K562 (cell line): ENCODE measurements around the gene SPATA24. TPM values are rescaled to one million over a fixed set of nuclear protein-coding genes. Genes with fewer than 3 reads are reported as not detected.

Source experiments
- ARID1B ChIP-seq: fragments of 450-650 bp; IDR thresholded peaks from 2 replicates; pipeline ENCODE4 v1.6.1; 2016; ENCODE audit warnings: antibody characterized with exemption, mild to moderate bottlenecking, inconsistent platforms
- C11orf30 ChIP-seq: fragments of 450-650 bp; IDR thresholded peaks from 2 replicates; pipeline ENCODE4 v1.6.1; 2016; ENCODE audit warnings: low read depth, mild to moderate bottlenecking
- DPF2 ChIP-seq: fragments of 450-650 bp; IDR thresholded peaks from 2 replicates; pipeline ENCODE4 v1.6.1; 2016
- ERF ChIP-seq: fragments of 450-650 bp; formaldehyde crosslinking; IDR thresholded peaks from 2 replicates; pipeline ENCODE4 v1.4.0; 2020; ENCODE audit warnings: mild to moderate bottlenecking, mixed read lengths
- ESRRA ChIP-seq: fragments of 450-650 bp; IDR thresholded peaks from 2 replicates; pipeline ENCODE4 v1.6.1; 2014; ENCODE audit warnings: low read depth, mild to moderate bottlenecking, moderate library complexity, borderline replicate concordance
- GATAD2A ChIP-seq: fragments of 450-650 bp; IDR thresholded peaks from 2 replicates; pipeline ENCODE4 v1.6.1; 2017
- GTF2B ChIP-seq: IDR thresholded peaks from 2 replicates; pipeline ENCODE4 v1.6.1; 2011; ENCODE audit not compliant: insufficient read length; ENCODE audit errors: extremely low read depth
- HMG20B ChIP-seq: fragments of 250-450 bp; sonication (Bioruptor Pico); IDR thresholded peaks from 2 replicates; pipeline ENCODE4 v1.5.0; 2021; ENCODE audit warnings: mild to moderate bottlenecking
- ILF3 ChIP-seq: fragments of 450-650 bp; IDR thresholded peaks from 2 replicates; pipeline ENCODE4 v1.6.1; 2018; ENCODE audit warnings: antibody characterized with exemption, mild to moderate bottlenecking, moderate library complexity, borderline replicate concordance
- MXI1 ChIP-seq: IDR thresholded peaks from 2 replicates; pipeline ENCODE4 v1.6.1; 2011; ENCODE audit warnings: low read depth, mild to moderate bottlenecking, improper control_type of control experiment, low read length
- NCOR1 ChIP-seq: fragments of 450-650 bp; IDR thresholded peaks from 2 replicates; pipeline ENCODE4 v1.6.1; 2016; ENCODE audit warnings: mild to moderate bottlenecking, moderate library complexity
- NFE2L1 ChIP-seq: fragments of 450-650 bp; IDR thresholded peaks from 2 replicates; pipeline ENCODE4 v1.6.1; 2016; ENCODE audit warnings: missing genetic modification characterization, low read depth, mild to moderate bottlenecking, missing compliant biosample characterization, moderate library complexity, borderline replicate concordance
- PCBP2 ChIP-seq: fragments of 200-400 bp; formaldehyde crosslinking; IDR thresholded peaks from 2 replicates; pipeline ENCODE4 v1.6.1; 2018; ENCODE audit warnings: low read length, low read depth, mild to moderate bottlenecking, moderate library complexity; ENCODE audit not compliant: poor library complexity, severe bottlenecking
- RAD21 ChIP-seq, 2 experiments: fragments of 250-450 bp in 1 of 2; fragments of 450-650 bp in 1 of 2; sonication (Bioruptor Pico) in 1 of 2; formaldehyde crosslinking in 1 of 2; IDR thresholded peaks in 1 of 2; conservative IDR thresholded peaks in 1 of 2; 2 replicates each; pipeline versions ENCODE4 v1.4.0 to v1.8.0; 2020 to 2022; ENCODE audit warnings: mild to moderate bottlenecking in 2 of 2, moderate library complexity in 1 of 2
- SMAD3 ChIP-seq: fragments of 450-650 bp; formaldehyde crosslinking; conservative IDR thresholded peaks from 2 replicates; pipeline ENCODE4 v1.4.0; 2020; ENCODE audit warnings: mild to moderate bottlenecking
- TCF3 ChIP-seq: sonication (generic); formaldehyde crosslinking; IDR thresholded peaks from 2 replicates; pipeline ENCODE4 v1.4.0; 2020; ENCODE audit warnings: mild to moderate bottlenecking, missing genetic modification reagents
- THAP7 ChIP-seq: fragments of 250-450 bp; sonication (Bioruptor Pico); IDR thresholded peaks from 2 replicates; pipeline ENCODE4 v1.5.0; 2021
- TSC22D4 ChIP-seq: fragments of 450-650 bp; IDR thresholded peaks from 2 replicates; pipeline ENCODE4 v1.6.1; 2016; ENCODE audit warnings: missing genetic modification characterization, missing biosample characterization, control low read depth
- ZNF23 ChIP-seq: fragments of 250-450 bp; sonication (Bioruptor Pico); IDR thresholded peaks from 2 replicates; pipeline ENCODE4 v1.4.0; 2020; ENCODE audit warnings: mild to moderate bottlenecking
- ZNF445 ChIP-seq: fragments of 250-450 bp; sonication (Bioruptor Pico); IDR thresholded peaks from 2 replicates; pipeline ENCODE4 v1.4.0; 2020; ENCODE audit warnings: low read depth, mild to moderate bottlenecking, moderate library complexity
- ZNF584 ChIP-seq: fragments of 200-800 bp; sonication (Bioruptor generic); IDR thresholded peaks from 2 replicates; pipeline ENCODE4 v1.6.1; 2016; ENCODE audit warnings: low read depth, mild to moderate bottlenecking, missing genetic modification characterization, missing compliant biosample characterization
- ZNF609 ChIP-seq: sonication (generic); formaldehyde crosslinking; IDR thresholded peaks from 2 replicates; pipeline ENCODE4 v1.8.1; 2023; ENCODE audit warnings: missing genetic modification reagents, mild to moderate bottlenecking, borderline replicate concordance
- ZNF79 ChIP-seq: fragments of 250-450 bp; sonication (Bioruptor Pico); IDR thresholded peaks from 2 replicates; pipeline ENCODE4 v1.4.0; 2020; ENCODE audit warnings: low read depth, mild to moderate bottlenecking, moderate library complexity
- polyA plus RNA-seq, 8 experiments: library from polyadenylated mRNA; depleted of rRNA in 4 of 8; stranded (reverse) in 5 of 8; unstranded in 3 of 8; fragments of >200 nt; fragmentation: Nextera tagmentation in 2 of 8; fragmentation: Illumina TruSeq in 1 of 8; extraction: Ambion mirVana in 2 of 8; extraction: Trizol in 1 of 8; gene quantifications; 2 replicates each; pipeline versions ENCODE4 v1.2.1 to v1.2.3, GENCODE V29; 2011 to 2014; ENCODE audit warnings: inconsistent platforms in 1 of 8, missing spikeins in 1 of 8
- total RNA-seq, 7 experiments: library from RNA; depleted of rRNA in 6 of 7; stranded (reverse); fragments of >200 nt in 6 of 7; fragmentation: Illumina TruSeq in 2 of 7; extraction: Trizol in 2 of 7; gene quantifications; 2 replicates each; pipeline versions ENCODE4 v1.2.1 to v1.2.3, GENCODE V29; 2011 to 2021; ENCODE audit warnings: low replicate concordance in 1 of 7

The SPATA24 gene
- total and polyA plus RNA-seq, 9 of the 15 experiments (the other 6 are each of a cell fraction or from before 2014, with no cell fraction given): 4.1 to 12.6 (median 8.0) TPM

GRCh38 chr5:139439013-139439903 lies 35.4 kb upstream of the SPATA24 start, which contains the start of gene DNAJC18 (continued):
- TF ChIP-seq ZNF609 (CRISPR knock-in tag): no peak
- no peak for TF ChIP-seq THAP7 (CRISPR knock-in tag)
- TF ChIP-seq RAD21 (CRISPR knock-in tag; conservative IDR thresholded peaks at IDR 0.05 in 1 of 2, IDR thresholded peaks at IDR 0.05 in 1 of 2): no peak
- no peak for TF ChIP-seq GTF2B
- TF ChIP-seq SMAD3 (CRISPR knock-in tag): no peak
- no peak for TF ChIP-seq NFE2L1
- TF ChIP-seq ZNF445 (CRISPR knock-in tag): no peak
- TF ChIP-seq TCF3: peak; percentile 45
- no peak; the same call in 1 of the 2 replicates for TF ChIP-seq GATAD2A
- TF ChIP-seq ILF3: no peak
- TF ChIP-seq HMG20B (CRISPR knock-in tag): no peak
- no peak for TF ChIP-seq MXI1
- peak; percentile 46; the same call in 1 of the 2 replicates for TF ChIP-seq ARID1B
- no peak for TF ChIP-seq ERF (CRISPR knock-in tag)
- no peak for TF ChIP-seq ZNF584
- no peak for TF ChIP-seq C11orf30
- TF ChIP-seq ZNF23 (CRISPR knock-in tag): no peak
- no peak for TF ChIP-seq ZNF79 (CRISPR knock-in tag)
- peak; percentile 70; the same call in 1 of the 2 replicates for TF ChIP-seq DPF2
- no peak for TF ChIP-seq TSC22D4
- TF ChIP-seq NCOR1: no peak
- TF ChIP-seq ESRRA: no peak
- no peak for TF ChIP-seq PCBP2
